Measurements from ENCODE around the gene PFAS.

- no peak for TF ChIP-seq EZH2 (IDR thresholded peaks at IDR 0.05; ENCODE audit: insufficient read depth, poor library complexity, severe bottlenecking)
- TF ChIP-seq EZH2phosphoT487 (IDR thresholded peaks at IDR 0.05; ENCODE audit: insufficient read depth, low read depth) = no peak
Observed at GRCh38 chr17:8222630-8223355, 26.3 kb upstream of the PFAS start.

Measured in GM23248 (cell line).